Measurements from ENCODE around the gene KRT4.

Gene KRT4

DNA sequence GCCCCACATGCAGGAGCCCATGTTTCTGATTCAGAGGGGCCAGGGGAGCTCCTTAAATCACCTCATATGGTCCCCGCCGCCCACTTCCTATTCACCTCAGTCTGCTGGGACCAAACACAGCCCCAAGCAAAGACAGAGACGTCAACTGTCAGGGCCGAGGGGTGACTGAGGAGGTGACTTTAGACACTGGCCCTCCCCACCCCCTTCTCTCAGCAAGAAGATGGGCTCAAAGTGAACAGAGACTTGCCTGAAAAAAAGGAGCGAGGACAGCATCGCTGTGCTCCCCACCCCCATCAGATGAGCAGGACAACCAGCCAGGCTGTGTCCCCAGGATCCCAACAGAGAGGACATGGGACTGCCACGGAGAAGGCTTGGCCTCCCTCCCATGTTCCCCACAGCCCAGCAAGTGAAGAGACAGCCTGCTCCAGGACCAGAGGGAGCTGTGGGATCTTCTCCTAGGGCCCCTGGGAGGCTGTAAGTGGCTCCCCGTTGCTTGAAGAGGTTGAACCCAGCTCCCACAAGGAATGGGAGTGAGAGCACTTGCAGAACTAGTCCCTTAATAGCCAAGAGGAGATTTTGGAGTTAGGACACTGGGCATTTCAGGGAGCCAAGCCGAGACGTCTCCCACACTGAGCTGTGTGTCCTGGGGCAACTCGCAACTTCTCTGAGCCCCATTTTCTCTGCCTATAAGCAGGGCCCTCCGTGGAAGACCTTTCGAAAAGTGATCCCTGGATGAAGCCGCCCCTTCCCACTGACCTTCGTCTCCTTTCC lies 21.5 kb upstream of the KRT4 start:
- H3K36me3 ChIP-seq (ENCODE audit: insufficient read depth, low read length): no peaks in the 10 kb centered on the region
- peaks cover 27% of the 10 kb centered on the region for H3K4me1 ChIP-seq (ENCODE audit: control insufficient read depth, insufficient read depth, low read length)
- H3K4me2 ChIP-seq (ENCODE audit: low read length): no peak overlapping the region
- no peak overlapping the region for H3K9ac ChIP-seq (ENCODE audit: low read depth, low read length)
- H3K4me3 ChIP-seq (ENCODE audit: low read length): no peak overlapping the region
- H3K27me3 ChIP-seq (ENCODE audit: control insufficient read depth, insufficient read depth, low read length): peaks cover 25% of the 10 kb centered on the region
- H3K9me3 ChIP-seq (replicated peaks; ENCODE audit: low read length): no peaks in the 10 kb centered on the region

DNA sequence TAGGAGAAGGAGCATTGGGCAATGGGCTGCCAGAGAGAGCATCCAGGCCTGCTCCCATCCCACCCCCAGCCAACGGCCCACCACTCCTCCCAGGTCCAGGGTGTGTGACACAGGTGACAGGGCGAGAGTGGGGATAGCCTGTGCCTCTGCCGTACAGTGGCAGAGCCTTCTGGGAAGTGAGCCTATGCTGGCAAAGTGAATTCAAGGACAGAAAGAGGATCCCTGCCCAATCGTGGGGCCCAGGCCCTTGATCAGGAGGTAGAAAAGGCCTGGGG lies 20.7 kb upstream of the KRT4 start:
- H3K4me1 ChIP-seq (ENCODE audit: control insufficient read depth, insufficient read depth, low read length): peaks cover 27% of the 10 kb centered on the region
- H3K4me3 ChIP-seq (ENCODE audit: low read length): no peak overlapping the region
- H3K27me3 ChIP-seq (ENCODE audit: control insufficient read depth, insufficient read depth, low read length): peaks cover 29% of the 10 kb centered on the region
- H3K36me3 ChIP-seq (ENCODE audit: insufficient read depth, low read length): no peaks in the 10 kb centered on the region
- H3K9ac ChIP-seq (ENCODE audit: low read depth, low read length): no peak overlapping the region
- H3K4me2 ChIP-seq (ENCODE audit: low read length): no peak overlapping the region
- H3K9me3 ChIP-seq (replicated peaks; ENCODE audit: low read length): no peaks in the 10 kb centered on the region

DNA sequence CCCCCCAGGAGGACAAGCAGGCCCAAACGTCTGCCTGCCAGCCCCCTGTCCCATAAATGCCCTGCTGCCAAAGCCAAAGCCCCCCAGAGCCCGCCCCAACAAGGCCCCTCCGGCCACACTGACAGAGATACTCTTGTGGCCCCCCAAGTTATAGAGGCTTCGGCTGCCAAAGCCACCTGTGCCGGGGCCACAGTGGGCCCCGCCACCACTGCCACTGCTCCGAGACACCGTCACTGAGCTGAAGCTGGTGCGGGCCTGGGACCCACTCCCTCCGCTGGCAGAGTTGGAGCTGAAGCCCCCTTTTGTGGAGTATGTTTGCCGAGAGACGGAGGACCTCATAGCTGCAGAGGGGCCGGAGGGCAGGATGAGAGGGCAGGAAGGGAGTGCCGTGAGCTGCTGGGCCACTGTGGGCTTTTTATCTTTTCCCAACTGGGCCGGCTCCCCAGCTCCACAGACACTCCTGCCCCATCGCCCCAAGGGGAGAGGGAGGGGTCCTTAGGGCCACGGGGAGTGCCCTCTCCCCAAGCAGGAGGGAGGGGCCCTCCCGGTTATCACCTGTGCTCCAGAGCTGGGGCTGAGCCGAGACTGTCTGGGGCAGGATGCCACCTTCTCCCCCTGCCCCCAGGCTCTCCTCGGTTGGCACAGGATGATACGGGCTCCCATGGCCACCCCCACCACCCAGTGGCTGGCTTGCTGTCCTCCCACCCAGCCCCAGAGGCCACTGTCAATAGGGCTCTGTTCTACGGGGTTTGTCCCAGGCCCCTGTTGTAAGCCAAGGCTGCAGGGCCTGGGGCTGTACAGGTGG lies 20.2 kb upstream of the KRT4 start, which contains the start of gene KRT79:
Gene KRT79, minus strand, starts transcription at position 390 of the 805 bp plus-strand sequence. Its CDS starts 51 bp downstream, at position 339.
- Histone ChIP-seq H3K4me2 (ENCODE audit: low read length) (no peak within 1 kb of the TSS), H3K4me1 (ENCODE audit: control insufficient read depth, insufficient read depth, low read length) (peaks cover 27% of the 10 kb centered on the region), H3K9me3 (replicated peaks; ENCODE audit: low read length) (no peaks in the 10 kb centered on the region), H3K4me3 (ENCODE audit: low read length) (no peak within 1 kb of the TSS), H3K36me3 (ENCODE audit: insufficient read depth, low read length) (no peaks in the 10 kb centered on the region), H3K9ac (ENCODE audit: low read depth, low read length) (no peak within 1 kb of the TSS), H3K27me3 (ENCODE audit: control insufficient read depth, insufficient read depth, low read length) (peaks cover 27% of the 10 kb centered on the region)

DNA sequence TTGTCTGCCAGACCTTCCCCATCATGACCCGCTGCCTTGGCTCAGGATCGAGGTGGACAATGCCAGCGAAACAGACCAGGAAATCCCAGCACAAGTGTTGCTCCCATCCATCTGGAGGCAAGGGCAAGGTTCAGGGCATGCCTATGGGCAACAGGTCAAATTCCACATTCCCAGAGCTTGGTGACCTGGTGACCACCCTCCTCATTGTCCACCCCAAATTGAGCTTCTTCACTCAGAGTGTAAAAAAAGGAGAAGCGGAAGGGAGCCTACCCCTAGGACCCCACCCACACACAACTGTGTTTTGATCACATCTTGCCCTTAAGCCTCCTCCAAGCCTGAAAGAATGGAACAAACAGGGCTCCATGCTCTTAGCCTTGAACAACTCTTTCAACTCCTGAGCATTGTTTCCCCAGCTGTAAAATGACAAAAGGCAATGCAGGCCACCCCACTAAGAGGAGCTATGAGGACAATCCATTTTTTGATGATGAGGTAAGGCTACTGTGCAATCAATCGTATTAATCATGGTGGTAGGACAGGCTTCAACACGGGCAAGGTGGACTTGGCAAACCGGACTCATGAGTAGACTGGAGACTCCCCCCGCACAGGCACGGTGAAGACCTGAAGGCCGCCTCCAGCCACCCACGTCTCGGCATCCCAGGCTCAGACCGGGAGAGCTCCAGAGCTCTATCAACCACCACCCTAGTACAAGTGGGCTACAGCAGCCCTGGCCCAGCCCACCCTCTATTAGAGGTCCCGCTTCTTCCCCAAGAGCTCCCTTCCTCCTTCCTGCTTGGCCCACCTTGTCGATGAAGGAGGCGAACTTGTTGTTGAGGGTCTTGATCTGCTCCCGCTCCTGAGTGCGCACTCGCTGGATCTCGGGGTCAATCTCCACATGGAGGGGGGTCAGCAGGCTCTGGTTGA lies 19.3 kb upstream of the KRT4 start:
- H3K27me3 ChIP-seq (ENCODE audit: control insufficient read depth, insufficient read depth, low read length): peaks cover 33% of the 10 kb centered on the region
- no peaks in the 10 kb centered on the region for H3K36me3 ChIP-seq (ENCODE audit: insufficient read depth, low read length)
- no peaks in the 10 kb centered on the region for H3K9me3 ChIP-seq (replicated peaks; ENCODE audit: low read length)
- peaks cover 27% of the 10 kb centered on the region for H3K4me1 ChIP-seq (ENCODE audit: control insufficient read depth, insufficient read depth, low read length)
- no peak overlapping the region for H3K4me2 ChIP-seq (ENCODE audit: low read length)
- no peak overlapping the region for H3K4me3 ChIP-seq (ENCODE audit: low read length)
- no peak overlapping the region for H3K9ac ChIP-seq (ENCODE audit: low read depth, low read length)

DNA sequence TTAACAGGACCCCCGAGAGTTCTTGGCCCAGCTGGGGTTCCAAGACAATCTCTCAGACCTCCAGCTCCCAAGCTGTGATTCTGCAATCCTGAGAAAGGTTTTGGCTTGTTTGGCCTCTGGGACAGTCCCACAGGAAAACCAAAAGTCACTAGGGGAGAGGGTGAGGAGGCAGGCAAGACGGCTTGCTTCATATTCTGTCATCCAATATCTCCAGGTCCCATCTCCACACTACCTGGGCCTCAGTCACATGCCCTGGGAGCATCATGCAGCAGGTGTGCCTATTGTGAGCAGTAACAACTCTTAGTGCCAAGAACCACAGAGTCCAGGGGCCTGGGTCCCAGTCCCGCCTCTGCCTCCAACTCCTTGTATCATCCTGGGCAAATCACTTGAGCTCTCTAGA lies 18.5 kb upstream of the KRT4 start:
- no peak overlapping the region for H3K4me3 ChIP-seq (ENCODE audit: low read length)
- H3K4me1 ChIP-seq (ENCODE audit: control insufficient read depth, insufficient read depth, low read length): peaks cover 21% of the 10 kb centered on the region
- no peaks in the 10 kb centered on the region for H3K9me3 ChIP-seq (replicated peaks; ENCODE audit: low read length)
- no peak overlapping the region for H3K9ac ChIP-seq (ENCODE audit: low read depth, low read length)
- H3K27me3 ChIP-seq (ENCODE audit: control insufficient read depth, insufficient read depth, low read length): peaks cover 38% of the 10 kb centered on the region
- no peak overlapping the region for H3K4me2 ChIP-seq (ENCODE audit: low read length)
- no peaks in the 10 kb centered on the region for H3K36me3 ChIP-seq (ENCODE audit: insufficient read depth, low read length)

DNA sequence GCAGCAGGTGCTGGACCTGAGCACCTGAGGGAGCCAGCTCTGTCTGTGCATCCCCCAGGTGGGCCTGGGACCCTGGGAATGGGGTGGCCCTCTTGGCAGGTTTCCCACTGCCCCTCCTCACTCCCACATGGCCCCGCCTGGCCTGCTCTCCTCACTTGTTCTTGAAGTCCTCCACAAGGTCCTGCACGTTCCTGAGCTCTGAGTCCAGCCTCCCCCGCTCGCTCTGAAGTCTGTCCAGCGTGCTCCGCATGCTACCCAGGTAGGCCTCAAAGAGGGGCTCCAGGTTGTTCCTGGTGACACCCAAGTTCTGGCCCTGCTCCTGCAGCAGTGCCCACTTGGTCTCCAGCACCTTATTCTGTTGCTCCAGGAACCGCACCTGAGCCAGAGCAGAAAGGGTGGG lies 17.3 kb upstream of the KRT4 start:
- H3K4me1 ChIP-seq (ENCODE audit: control insufficient read depth, insufficient read depth, low read length): peaks cover 9% of the 10 kb centered on the region
- H3K36me3 ChIP-seq (ENCODE audit: insufficient read depth, low read length): no peaks in the 10 kb centered on the region
- H3K9ac ChIP-seq (ENCODE audit: low read depth, low read length): no peak overlapping the region
- no peak overlapping the region for H3K4me2 ChIP-seq (ENCODE audit: low read length)
- peaks cover 38% of the 10 kb centered on the region for H3K27me3 ChIP-seq (ENCODE audit: control insufficient read depth, insufficient read depth, low read length)
- H3K4me3 ChIP-seq (ENCODE audit: low read length): no peak overlapping the region
- H3K9me3 ChIP-seq (replicated peaks; ENCODE audit: low read length): no peaks in the 10 kb centered on the region

DNA sequence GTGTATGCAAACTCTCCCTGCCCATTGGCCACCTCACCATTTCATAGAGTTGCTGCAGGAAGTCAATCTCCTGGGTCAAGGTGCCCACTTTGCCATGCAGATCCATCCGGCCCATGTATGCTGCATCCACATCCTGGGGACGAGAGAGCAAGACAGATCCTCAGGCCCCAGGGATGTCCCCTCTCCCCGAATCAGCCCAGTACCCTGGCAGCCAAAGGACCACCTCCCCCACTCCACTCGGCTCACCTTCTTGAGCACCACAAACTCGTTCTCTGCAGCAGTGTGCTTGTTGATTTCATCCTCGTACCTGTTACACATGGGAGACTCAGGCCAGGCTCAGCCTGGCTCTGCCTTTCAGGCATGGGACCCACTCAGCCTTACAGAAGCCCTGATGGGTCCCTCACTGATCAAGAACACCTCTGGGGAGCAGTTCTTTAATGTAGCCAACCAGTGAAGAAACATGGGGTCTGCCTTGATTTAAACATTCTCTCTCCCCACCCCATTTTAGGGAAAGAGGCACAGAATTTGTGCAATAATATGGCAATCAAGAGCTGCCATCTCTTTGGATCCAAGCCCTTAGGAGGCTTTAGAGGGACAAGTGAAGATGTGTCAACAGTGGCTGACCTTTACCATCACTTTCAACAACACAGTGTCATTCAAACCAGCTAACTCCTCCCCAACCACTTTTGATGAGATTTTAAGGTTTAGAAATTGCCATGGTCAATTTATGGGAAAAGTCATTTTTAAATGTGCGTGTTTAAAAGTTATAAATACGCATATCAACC lies 16.3 kb upstream of the KRT4 start:
- Histone ChIP-seq H3K4me1 (ENCODE audit: control insufficient read depth, insufficient read depth, low read length) (no peaks in the 10 kb centered on the region), H3K9me3 (replicated peaks; ENCODE audit: low read length) (no peaks in the 10 kb centered on the region), H3K4me2 (ENCODE audit: low read length) (no peak overlapping the region), H3K36me3 (ENCODE audit: insufficient read depth, low read length) (no peaks in the 10 kb centered on the region), H3K27me3 (ENCODE audit: control insufficient read depth, insufficient read depth, low read length) (peaks cover 46% of the 10 kb centered on the region), H3K9ac (ENCODE audit: low read depth, low read length) (no peak overlapping the region), H3K4me3 (ENCODE audit: low read length) (no peak overlapping the region)

DNA sequence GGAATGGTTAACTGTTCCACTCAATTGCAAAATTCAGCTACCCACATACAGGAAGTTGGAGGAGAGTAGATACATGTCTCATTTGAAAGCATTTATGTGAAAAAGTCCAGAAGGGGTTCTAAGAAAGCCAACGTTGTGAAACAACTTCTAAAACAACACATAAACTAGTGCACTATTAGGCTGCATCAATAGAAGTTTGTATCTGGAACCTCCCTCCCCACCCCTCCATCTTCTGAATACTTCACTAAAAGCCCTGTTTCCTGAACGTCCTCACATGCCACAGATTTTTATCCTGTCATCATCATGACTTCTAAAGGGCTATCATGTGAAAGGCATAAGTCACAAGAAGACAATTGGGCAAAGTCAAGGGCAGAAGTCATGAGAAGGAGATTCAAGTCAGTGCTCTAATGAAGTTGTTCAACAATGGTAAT lies 14.7 kb upstream of the KRT4 start:
- no peaks in the 10 kb centered on the region for H3K9me3 ChIP-seq (replicated peaks; ENCODE audit: low read length)
- H3K4me2 ChIP-seq (ENCODE audit: low read length): no peak overlapping the region
- H3K27me3 ChIP-seq (ENCODE audit: control insufficient read depth, insufficient read depth, low read length): peaks cover 56% of the 10 kb centered on the region
- H3K4me3 ChIP-seq (ENCODE audit: low read length): no peak overlapping the region
- H3K36me3 ChIP-seq (ENCODE audit: insufficient read depth, low read length): no peaks in the 10 kb centered on the region
- H3K4me1 ChIP-seq (ENCODE audit: control insufficient read depth, insufficient read depth, low read length): no peaks in the 10 kb centered on the region
- no peak overlapping the region for H3K9ac ChIP-seq (ENCODE audit: low read depth, low read length)

DNA sequence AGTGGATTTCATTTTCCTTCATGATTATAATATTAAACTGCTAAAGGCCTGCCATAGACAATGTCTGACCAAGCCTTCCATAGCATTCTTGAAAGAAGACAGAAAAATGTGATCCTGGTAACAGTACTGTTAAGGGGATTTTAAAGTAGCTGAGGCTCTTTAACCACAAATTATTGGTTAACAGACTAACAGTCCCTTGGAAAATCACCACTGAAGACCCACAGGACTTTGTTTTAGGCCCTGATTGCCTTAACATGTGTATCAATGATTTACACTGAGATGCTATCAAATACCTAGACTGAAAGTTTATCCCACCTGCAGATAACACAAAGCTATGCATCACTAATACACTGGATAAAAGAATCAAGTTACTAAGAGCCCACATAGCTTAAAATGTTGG lies 14.2 kb upstream of the KRT4 start:
- Histone ChIP-seq H3K4me3 (ENCODE audit: low read length) (no peak overlapping the region), H3K4me1 (ENCODE audit: control insufficient read depth, insufficient read depth, low read length) (no peaks in the 10 kb centered on the region), H3K4me2 (ENCODE audit: low read length) (no peak overlapping the region), H3K27me3 (ENCODE audit: control insufficient read depth, insufficient read depth, low read length) (peaks cover 60% of the 10 kb centered on the region), H3K9ac (ENCODE audit: low read depth, low read length) (no peak overlapping the region), H3K36me3 (ENCODE audit: insufficient read depth, low read length) (no peaks in the 10 kb centered on the region), H3K9me3 (replicated peaks; ENCODE audit: low read length) (no peaks in the 10 kb centered on the region)

DNA sequence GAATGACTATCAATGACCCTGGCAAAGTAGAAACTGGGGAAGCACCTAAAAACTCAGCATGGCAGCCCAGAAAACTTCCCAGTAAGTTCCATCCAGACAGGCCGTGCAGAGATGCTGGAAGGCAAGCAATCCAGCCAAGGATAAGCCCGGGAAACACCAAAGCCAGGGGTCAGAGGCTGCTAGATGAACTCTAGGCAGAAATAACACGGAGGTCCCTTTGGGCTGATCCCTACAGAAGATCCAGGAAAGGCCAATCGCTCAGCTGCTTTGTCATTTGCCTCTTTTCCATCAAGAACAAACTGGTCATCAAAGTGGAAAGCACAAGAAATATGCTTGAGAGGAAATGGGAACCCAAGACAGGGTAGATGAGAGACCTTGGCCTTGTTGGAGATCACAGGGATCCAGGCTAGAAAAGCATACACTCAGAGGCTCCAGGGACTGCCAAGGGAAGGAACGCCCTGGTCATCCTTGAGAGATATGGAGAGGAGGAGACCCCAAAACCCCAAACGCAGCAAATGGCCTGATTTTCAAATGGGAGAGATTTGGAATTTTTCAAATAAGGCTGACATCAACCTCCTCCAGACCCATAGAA lies 13.7 kb upstream of the KRT4 start:
- Histone ChIP-seq H3K4me1 (ENCODE audit: control insufficient read depth, insufficient read depth, low read length) (no peaks in the 10 kb centered on the region), H3K4me2 (ENCODE audit: low read length) (no peak overlapping the region), H3K9me3 (replicated peaks; ENCODE audit: low read length) (no peaks in the 10 kb centered on the region), H3K9ac (ENCODE audit: low read depth, low read length) (no peak overlapping the region), H3K27me3 (ENCODE audit: control insufficient read depth, insufficient read depth, low read length) (peaks cover 66% of the 10 kb centered on the region), H3K4me3 (ENCODE audit: low read length) (no peak overlapping the region), H3K36me3 (ENCODE audit: insufficient read depth, low read length) (no peaks in the 10 kb centered on the region)
